ENCODE measurements around the gene DYRK1A. TPM values are rescaled to one million over a fixed set of nuclear protein-coding genes. Genes with fewer than 3 reads are reported as not detected.

Gene DYRK1A
- total RNA-seq, 1 experiment from 2014 or later = 48.7 TPM

DNA sequence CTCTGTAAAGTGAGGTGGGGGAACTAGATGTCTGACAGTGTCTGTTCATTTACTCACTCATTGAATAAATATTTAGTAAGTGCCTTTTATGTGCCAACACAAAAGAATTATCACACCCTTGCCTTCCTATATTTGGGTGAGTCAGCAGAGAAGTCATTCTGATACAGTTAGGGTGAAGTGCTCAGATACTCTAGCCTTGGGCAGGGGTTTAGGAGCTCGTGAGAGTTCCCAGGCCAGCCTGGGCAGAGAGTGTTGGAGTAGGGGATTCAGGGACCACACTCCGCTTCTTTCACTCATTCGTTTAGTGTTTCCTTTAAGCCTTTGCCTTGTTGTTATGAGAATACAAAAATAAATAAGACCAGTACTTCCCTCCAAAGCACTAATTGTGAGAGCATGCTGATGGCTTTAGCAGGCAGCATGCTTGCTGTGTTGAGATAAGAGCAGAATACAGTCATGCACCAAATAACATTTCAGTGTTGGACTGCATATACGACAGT is 83.9 kb downstream of the DYRK1A start:
- H3K4me2 ChIP-seq (ENCODE audit: low read length) = peak overlapping the region; percentile 27
- H4K20me1 ChIP-seq (ENCODE audit: low read length) = peaks cover 65% of the 10 kb centered on the region
- DNase-seq (peak; percentile 70), ATAC-seq (peak; percentile 87)
- no peaks in the 10 kb centered on the region for H3K27me3 ChIP-seq (ENCODE audit: low read length)
- no peaks in the 10 kb centered on the region for H3F3A ChIP-seq (ENCODE audit: low read length, unreplicated experiment)
- POLR2A ChIA-PET (ENCODE audit: unreplicated experiment) = no interaction called here
- no TSS peak for BruUV-seq (replicated peaks)
- H3K9me2 ChIP-seq (replicated peaks; ENCODE audit: low read length) = no peaks in the 10 kb centered on the region
- TF ChIP-seq, protein P1, sequence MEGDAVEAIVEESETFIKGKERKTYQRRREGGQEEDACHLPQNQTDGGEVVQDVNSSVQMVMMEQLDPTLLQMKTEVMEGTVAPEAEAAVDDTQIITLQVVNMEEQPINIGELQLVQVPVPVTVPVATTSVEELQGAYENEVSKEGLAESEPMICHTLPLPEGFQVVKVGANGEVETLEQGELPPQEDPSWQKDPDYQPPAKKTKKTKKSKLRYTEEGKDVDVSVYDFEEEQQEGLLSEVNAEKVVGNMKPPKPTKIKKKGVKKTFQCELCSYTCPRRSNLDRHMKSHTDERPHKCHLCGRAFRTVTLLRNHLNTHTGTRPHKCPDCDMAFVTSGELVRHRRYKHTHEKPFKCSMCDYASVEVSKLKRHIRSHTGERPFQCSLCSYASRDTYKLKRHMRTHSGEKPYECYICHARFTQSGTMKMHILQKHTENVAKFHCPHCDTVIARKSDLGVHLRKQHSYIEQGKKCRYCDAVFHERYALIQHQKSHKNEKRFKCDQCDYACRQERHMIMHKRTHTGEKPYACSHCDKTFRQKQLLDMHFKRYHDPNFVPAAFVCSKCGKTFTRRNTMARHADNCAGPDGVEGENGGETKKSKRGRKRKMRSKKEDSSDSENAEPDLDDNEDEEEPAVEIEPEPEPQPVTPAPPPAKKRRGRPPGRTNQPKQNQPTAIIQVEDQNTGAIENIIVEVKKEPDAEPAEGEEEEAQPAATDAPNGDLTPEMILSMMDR (conservative IDR thresholded peaks at IDR 0.05; ENCODE audit: low read depth, low read length) = no peak
- CTCF ChIA-PET = interaction anchor here (0.7 kb wide), 1 partner anchor 224 kb away, joined by 4 read pairs; no protein-coding TSS in a partner anchor
- H3K4me3 ChIP-seq (ENCODE audit: low read length) = no peak overlapping the region
- H3K9me3 ChIP-seq (ENCODE audit: low read length) = no peaks in the 10 kb centered on the region
- intact Hi-C loops (cut with micrococcal nuclease) = loop anchor here (2.0 to 10.0 kb wide), 2 partner anchors 76 to 196 kb away; no protein-coding TSS in a partner anchor
- H2AFZ ChIP-seq (ENCODE audit: low read length) = no peak overlapping the region
- peaks cover 96% of the 10 kb centered on the region for H3K79me2 ChIP-seq (ENCODE audit: low read length)
- H3K36me3 ChIP-seq (ENCODE audit: low read depth, low read length) = peaks cover 13% of the 10 kb centered on the region; the same call in 1 of the 2 replicates
- H3K4me1 ChIP-seq (ENCODE audit: insufficient read depth, low read length) = peaks cover 26% of the 10 kb centered on the region
- H3K9ac ChIP-seq (ENCODE audit: low read length) = no peak overlapping the region
- no peak overlapping the region for H3K27ac ChIP-seq (ENCODE audit: low read length)

DNA sequence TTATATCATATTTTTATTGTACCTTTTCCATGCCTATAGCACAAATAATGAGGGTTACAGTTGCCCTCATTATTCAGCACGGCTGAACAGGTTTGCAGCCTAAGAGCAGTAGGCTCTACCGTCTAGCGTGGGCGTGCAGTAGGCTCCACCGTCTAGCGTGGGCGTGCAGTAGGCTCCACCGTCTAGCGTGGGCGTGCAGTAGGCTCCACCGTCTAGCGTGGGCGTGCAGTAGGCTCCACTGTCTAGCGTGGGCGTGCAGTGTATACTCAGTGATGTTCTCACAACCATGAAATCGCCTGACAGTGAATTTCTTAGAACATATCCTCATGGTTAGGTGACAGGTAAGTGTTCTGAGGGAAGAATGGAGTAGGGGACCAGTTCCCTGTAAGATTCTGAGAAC is 84.9 kb downstream of the DYRK1A start:
- ATAC-seq = no peak
- no peaks in the 10 kb centered on the region for H3K9me3 ChIP-seq (ENCODE audit: low read length)
- H3K27ac ChIP-seq (ENCODE audit: low read length) = no peak overlapping the region
- H3K79me2 ChIP-seq (ENCODE audit: low read length) = peaks cover 96% of the 10 kb centered on the region
- no peak overlapping the region for H2AFZ ChIP-seq (ENCODE audit: low read length)
- H3K9ac ChIP-seq (ENCODE audit: low read length) = no peak overlapping the region
- H3K27me3 ChIP-seq (ENCODE audit: low read length) = no peaks in the 10 kb centered on the region
- no peaks in the 10 kb centered on the region for H3F3A ChIP-seq (ENCODE audit: low read length, unreplicated experiment)
- ChIA-PET CTCF (interaction anchor here (0.7 kb wide), 1 partner anchor 223 kb away, joined by 4 read pairs; no protein-coding TSS in a partner anchor), POLR2A (ENCODE audit: unreplicated experiment) (interaction anchor here (0.6 kb wide), 1 partner anchor 34 kb away, joined by 4 read pairs; no protein-coding TSS in a partner anchor)
- no peak for DNase-seq
- H3K9me2 ChIP-seq (replicated peaks; ENCODE audit: low read length) = no peaks in the 10 kb centered on the region
- H3K36me3 ChIP-seq (ENCODE audit: low read depth, low read length) = peaks cover 13% of the 10 kb centered on the region; the same call in 1 of the 2 replicates
- TF ChIP-seq EZH2 (IDR thresholded peaks at IDR 0.05; ENCODE audit: low read length, unreplicated experiment) (no peak), EZH2phosphoT487 (IDR thresholded peaks at IDR 0.05; ENCODE audit: borderline replicate concordance, low read length) (no peak)
- TF ChIP-seq, protein P1 (conservative IDR thresholded peaks at IDR 0.05; ENCODE audit: low read depth, low read length) = no peak
- no TSS peak for BruUV-seq (replicated peaks)
- H3K4me1 ChIP-seq (ENCODE audit: insufficient read depth, low read length) = peaks cover 26% of the 10 kb centered on the region
- intact Hi-C loops (cut with micrococcal nuclease) = loop anchor here (2.0 to 10.0 kb wide), 2 partner anchors 77 to 197 kb away; no protein-coding TSS in a partner anchor
- H3K4me2 ChIP-seq (ENCODE audit: low read length) = no peak overlapping the region
- H4K20me1 ChIP-seq (ENCODE audit: low read length) = peaks cover 55% of the 10 kb centered on the region
- H3K4me3 ChIP-seq (ENCODE audit: low read length) = no peak overlapping the region

DNA sequence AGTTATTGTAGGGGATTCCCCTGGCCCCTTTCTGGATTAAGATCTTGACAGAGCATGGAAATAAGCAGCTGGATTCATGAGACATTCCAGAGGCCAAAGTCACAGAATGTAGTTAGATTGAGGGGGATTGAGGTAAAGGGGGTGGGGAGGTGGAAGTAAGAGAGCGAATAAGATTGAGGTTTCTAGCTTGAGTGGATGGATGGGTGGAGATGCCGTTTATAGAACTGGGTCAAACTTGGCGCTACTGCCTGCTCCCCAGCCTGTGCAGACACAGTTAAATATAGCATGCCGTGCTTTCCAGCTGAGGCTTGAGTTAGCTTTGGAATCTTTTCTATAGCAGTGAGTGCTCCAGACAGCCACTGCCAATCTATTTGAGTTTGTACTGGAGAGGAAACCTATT is 85.7 kb downstream of the DYRK1A start:
- Histone ChIP-seq H3K79me2 (ENCODE audit: low read length) (peaks cover 96% of the 10 kb centered on the region), H2AFZ (ENCODE audit: low read length) (no peak overlapping the region), H3F3A (ENCODE audit: low read length, unreplicated experiment) (no peaks in the 10 kb centered on the region), H3K9me2 (replicated peaks; ENCODE audit: low read length) (no peaks in the 10 kb centered on the region), H3K36me3 (ENCODE audit: low read depth, low read length) (peaks cover 13% of the 10 kb centered on the region; the same call in 1 of the 2 replicates), H3K4me3 (ENCODE audit: low read length) (no peak overlapping the region), H3K9me3 (ENCODE audit: low read length) (no peaks in the 10 kb centered on the region), H3K27me3 (ENCODE audit: low read length) (no peaks in the 10 kb centered on the region), H3K9ac (ENCODE audit: low read length) (no peak overlapping the region), H3K27ac (ENCODE audit: low read length) (no peak overlapping the region), H3K4me2 (ENCODE audit: low read length) (no peak overlapping the region), H4K20me1 (ENCODE audit: low read length) (peaks cover 55% of the 10 kb centered on the region), H3K4me1 (ENCODE audit: insufficient read depth, low read length) (peaks cover 26% of the 10 kb centered on the region)
- no peak for DNase-seq
- BruUV-seq (replicated peaks) = no TSS peak
- no peak for TF ChIP-seq EZH2 (IDR thresholded peaks at IDR 0.05; ENCODE audit: low read length, unreplicated experiment)
- TF ChIP-seq EZH2phosphoT487 (IDR thresholded peaks at IDR 0.05; ENCODE audit: borderline replicate concordance, low read length) = no peak
- TF ChIP-seq, protein P1 (conservative IDR thresholded peaks at IDR 0.05; ENCODE audit: low read depth, low read length) = no peak
- CTCF ChIA-PET = no interaction called here
- POLR2A ChIA-PET (ENCODE audit: unreplicated experiment) = no interaction called here
- intact Hi-C loops (cut with micrococcal nuclease) = loop anchor here (10.0 kb wide), 1 partner anchor 197 kb away; no protein-coding TSS in a partner anchor
- ATAC-seq = no peak
